Measurements from ENCODE around the gene CLEC16A. TPM values are rescaled to one million over a fixed set of nuclear protein-coding genes. Genes with fewer than 3 reads are reported as not detected.

The CLEC16A gene
- total and polyA plus RNA-seq, 2 experiments from 2014 or later = 9.9 to 24.1 TPM

DNA sequence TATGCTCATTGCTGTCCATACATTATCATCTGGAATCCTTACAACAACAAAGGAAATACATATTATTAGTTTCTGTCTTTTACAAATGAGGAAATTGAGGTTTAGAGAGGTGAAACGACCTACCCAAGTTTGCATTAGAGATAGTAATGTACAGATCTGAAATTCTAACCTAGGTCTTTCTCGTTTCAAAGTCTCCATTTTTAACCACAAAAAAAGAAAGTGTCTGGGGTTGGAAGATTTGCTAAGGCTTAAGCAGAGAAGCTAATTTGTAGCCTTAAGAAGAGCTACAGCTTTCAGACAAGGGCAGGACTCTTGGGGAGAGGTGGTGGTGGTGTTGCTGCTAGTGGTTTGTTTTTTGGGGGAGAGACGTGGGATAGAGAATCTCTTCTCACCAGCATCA is 48.2 kb upstream of the CLEC16A start:
- H3K4me1 ChIP-seq (ENCODE audit: insufficient read depth) = peaks cover 3% of the 10 kb centered on the region; the same call in 1 of the 2 replicates
- ATAC-seq (no peak), DNase-seq (ENCODE audit: low spot score) (no peak)
- H3F3A ChIP-seq (replicated peaks; ENCODE audit: low read depth) = no peaks in the 10 kb centered on the region
- TF ChIP-seq EZH2 (IDR thresholded peaks at IDR 0.05; ENCODE audit: low read depth, unreplicated experiment) (no peak), JUNB (IDR thresholded peaks at IDR 0.05; ENCODE audit: unreplicated experiment) (no peak), ZNF331 (CRISPR knock-in tag; IDR thresholded peaks at IDR 0.05; ENCODE audit: low read depth) (no peak), ZNF114 (CRISPR knock-in tag; IDR thresholded peaks at IDR 0.05) (no peak), STAT1 (IDR thresholded peaks at IDR 0.05; ENCODE audit: unreplicated experiment) (no peak), CREB1 (CRISPR knock-in tag; IDR thresholded peaks at IDR 0.05; ENCODE audit: low read depth) (no peak), EZH2phosphoT487 (IDR thresholded peaks at IDR 0.05; ENCODE audit: unreplicated experiment) (no peak), ETS1 (IDR thresholded peaks at IDR 0.05) (no peak), REST (IDR thresholded peaks at IDR 0.05; ENCODE audit: unreplicated experiment) (no peak), NANOG (IDR thresholded peaks at IDR 0.05; ENCODE audit: borderline replicate concordance) (no peak)
- TF ChIP-seq, protein P1, sequence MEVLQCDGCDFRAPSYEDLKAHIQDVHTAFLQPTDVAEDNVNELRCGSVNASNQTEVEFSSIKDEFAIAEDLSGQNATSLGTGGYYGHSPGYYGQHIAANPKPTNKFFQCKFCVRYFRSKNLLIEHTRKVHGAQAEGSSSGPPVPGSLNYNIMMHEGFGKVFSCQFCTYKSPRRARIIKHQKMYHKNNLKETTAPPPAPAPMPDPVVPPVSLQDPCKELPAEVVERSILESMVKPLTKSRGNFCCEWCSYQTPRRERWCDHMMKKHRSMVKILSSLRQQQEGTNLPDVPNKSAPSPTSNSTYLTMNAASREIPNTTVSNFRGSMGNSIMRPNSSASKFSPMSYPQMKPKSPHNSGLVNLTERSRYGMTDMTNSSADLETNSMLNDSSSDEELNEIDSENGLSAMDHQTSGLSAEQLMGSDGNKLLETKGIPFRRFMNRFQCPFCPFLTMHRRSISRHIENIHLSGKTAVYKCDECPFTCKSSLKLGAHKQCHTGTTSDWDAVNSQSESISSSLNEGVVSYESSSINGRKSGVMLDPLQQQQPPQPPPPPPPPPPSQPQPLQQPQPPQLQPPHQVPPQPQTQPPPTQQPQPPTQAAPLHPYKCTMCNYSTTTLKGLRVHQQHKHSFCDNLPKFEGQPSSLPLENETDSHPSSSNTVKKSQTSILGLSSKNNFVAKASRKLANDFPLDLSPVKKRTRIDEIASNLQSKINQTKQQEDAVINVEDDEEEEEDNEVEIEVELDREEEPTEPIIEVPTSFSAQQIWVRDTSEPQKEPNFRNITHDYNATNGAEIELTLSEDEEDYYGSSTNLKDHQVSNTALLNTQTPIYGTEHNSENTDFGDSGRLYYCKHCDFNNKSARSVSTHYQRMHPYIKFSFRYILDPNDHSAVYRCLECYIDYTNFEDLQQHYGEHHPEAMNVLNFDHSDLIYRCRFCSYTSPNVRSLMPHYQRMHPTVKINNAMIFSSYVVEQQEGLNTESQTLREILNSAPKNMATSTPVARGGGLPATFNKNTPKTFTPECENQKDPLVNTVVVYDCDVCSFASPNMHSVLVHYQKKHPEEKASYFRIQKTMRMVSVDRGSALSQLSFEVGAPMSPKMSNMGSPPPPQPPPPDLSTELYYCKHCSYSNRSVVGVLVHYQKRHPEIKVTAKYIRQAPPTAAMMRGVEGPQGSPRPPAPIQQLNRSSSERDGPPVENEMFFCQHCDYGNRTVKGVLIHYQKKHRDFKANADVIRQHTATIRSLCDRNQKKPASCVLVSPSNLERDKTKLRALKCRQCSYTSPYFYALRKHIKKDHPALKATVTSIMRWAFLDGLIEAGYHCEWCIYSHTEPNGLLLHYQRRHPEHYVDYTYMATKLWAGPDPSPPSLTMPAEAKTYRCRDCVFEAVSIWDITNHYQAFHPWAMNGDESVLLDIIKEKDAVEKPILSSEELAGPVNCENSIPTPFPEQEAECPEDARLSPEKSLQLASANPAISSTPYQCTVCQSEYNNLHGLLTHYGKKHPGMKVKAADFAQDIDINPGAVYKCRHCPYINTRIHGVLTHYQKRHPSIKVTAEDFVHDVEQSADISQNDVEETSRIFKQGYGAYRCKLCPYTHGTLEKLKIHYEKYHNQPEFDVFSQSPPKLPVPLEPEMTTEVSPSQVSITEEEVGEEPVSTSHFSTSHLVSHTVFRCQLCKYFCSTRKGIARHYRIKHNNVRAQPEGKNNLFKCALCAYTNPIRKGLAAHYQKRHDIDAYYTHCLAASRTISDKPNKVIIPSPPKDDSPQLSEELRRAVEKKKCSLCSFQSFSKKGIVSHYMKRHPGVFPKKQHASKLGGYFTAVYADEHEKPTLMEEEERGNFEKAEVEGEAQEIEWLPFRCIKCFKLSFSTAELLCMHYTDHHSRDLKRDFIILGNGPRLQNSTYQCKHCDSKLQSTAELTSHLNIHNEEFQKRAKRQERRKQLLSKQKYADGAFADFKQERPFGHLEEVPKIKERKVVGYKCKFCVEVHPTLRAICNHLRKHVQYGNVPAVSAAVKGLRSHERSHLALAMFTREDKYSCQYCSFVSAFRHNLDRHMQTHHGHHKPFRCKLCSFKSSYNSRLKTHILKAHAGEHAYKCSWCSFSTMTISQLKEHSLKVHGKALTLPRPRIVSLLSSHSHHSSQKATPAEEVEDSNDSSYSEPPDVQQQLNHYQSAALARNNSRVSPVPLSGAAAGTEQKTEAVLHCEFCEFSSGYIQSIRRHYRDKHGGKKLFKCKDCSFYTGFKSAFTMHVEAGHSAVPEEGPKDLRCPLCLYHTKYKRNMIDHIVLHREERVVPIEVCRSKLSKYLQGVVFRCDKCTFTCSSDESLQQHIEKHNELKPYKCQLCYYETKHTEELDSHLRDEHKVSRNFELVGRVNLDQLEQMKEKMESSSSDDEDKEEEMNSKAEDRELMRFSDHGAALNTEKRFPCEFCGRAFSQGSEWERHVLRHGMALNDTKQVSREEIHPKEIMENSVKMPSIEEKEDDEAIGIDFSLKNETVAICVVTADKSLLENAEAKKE (CRISPR knock-in tag; IDR thresholded peaks at IDR 0.05) = no peak
- no peaks in the 10 kb centered on the region for H3K79me2 ChIP-seq (replicated peaks; ENCODE audit: insufficient read depth)
- H3K36me3 Mint-ChIP-seq (ENCODE audit: low read depth) = no peaks in the 10 kb centered on the region; the same call in 2 of the 3 replicates
- no peaks in the 10 kb centered on the region for H4K20me1 ChIP-seq (replicated peaks; ENCODE audit: insufficient read depth)
- H3K27ac ChIP-seq (ENCODE audit: low read depth) = no peak overlapping the region
- H3K4me1 Mint-ChIP-seq = peaks cover 11% of the 10 kb centered on the region
- H3K36me3 ChIP-seq (ENCODE audit: insufficient read depth) = no peaks in the 10 kb centered on the region
- H3K4me3 ChIP-seq = no peak overlapping the region
- H3K9me2 ChIP-seq (ENCODE audit: insufficient read depth) = no peaks in the 10 kb centered on the region
- no peak overlapping the region for H3K4me3 Mint-ChIP-seq
- H3K27me3 Mint-ChIP-seq (ENCODE audit: insufficient read depth, low read depth, poor library complexity) = peaks cover 10% of the 10 kb centered on the region
- no peaks in the 10 kb centered on the region for H3K27me3 ChIP-seq (ENCODE audit: insufficient read depth)
- H3K9me3 Mint-ChIP-seq = no peaks in the 10 kb centered on the region; the same call in 2 of the 3 replicates
- no peak overlapping the region for H2AFZ ChIP-seq
- no peak overlapping the region for H3K4me2 ChIP-seq
- no peak overlapping the region for H3K27ac Mint-ChIP-seq

Measured in GM23338 (cell line).